Measurements from ENCODE around the gene SLFN12L. TPM values are rescaled to one million over a fixed set of nuclear protein-coding genes. Genes with fewer than 3 reads are reported as not detected.
"Not testable (repeated sequence)": the region's sequence is repeated elsewhere in the genome, so short reads cannot be mapped to it uniquely, and the experiment has no call there.

Gene SLFN12L
- total RNA-seq, 3 donors from 2014 or later: 2.9 to 3.5 (median 3.3) TPM

DNA sequence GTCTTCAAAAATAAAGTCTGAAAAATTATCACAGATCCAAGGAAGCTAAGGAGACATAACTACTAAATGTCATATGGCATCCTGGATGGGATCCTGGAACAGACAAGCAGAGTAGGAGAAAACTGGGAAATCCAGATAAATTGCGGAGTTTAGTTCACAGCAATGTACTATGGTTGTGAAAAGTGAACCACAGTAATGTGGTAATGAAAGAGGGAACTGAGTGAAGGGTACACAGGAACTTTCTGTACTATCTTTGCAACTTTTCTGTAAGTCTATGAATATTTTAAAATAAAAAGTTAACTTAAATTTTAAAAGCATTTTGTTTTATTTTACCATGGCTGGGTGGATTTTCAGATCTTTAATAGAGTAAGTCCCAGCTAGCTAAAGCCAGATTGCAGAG, 16.3 kb downstream of the SLFN12L start:
- no peak for TF ChIP-seq POLR2A (IDR thresholded peaks at IDR 0.05)
- TF ChIP-seq, protein P1, sequence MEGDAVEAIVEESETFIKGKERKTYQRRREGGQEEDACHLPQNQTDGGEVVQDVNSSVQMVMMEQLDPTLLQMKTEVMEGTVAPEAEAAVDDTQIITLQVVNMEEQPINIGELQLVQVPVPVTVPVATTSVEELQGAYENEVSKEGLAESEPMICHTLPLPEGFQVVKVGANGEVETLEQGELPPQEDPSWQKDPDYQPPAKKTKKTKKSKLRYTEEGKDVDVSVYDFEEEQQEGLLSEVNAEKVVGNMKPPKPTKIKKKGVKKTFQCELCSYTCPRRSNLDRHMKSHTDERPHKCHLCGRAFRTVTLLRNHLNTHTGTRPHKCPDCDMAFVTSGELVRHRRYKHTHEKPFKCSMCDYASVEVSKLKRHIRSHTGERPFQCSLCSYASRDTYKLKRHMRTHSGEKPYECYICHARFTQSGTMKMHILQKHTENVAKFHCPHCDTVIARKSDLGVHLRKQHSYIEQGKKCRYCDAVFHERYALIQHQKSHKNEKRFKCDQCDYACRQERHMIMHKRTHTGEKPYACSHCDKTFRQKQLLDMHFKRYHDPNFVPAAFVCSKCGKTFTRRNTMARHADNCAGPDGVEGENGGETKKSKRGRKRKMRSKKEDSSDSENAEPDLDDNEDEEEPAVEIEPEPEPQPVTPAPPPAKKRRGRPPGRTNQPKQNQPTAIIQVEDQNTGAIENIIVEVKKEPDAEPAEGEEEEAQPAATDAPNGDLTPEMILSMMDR (IDR thresholded peaks at IDR 0.05): no peak
- no peak for TF ChIP-seq POLR2AphosphoS5 (IDR thresholded peaks at IDR 0.05)
- DNase-seq (ENCODE audit: low spot score in 2 of 2): no peak
- no peaks in the 10 kb centered on the region for H3K36me3 ChIP-seq
- intact Hi-C loops (cut with DNase I; ENCODE audit: low total_unique reads): no loop called here
- H3K27ac ChIP-seq: no peak overlapping the region
- H3K4me3 ChIP-seq: no peak overlapping the region
- peaks cover 0 to 2% of the 10 kb centered on the region in 2 donors for H3K27me3 ChIP-seq
- H3K9me3 ChIP-seq: no peaks in the 10 kb centered on the region
- H3K4me1 ChIP-seq: no peaks in the 10 kb centered on the region

DNA sequence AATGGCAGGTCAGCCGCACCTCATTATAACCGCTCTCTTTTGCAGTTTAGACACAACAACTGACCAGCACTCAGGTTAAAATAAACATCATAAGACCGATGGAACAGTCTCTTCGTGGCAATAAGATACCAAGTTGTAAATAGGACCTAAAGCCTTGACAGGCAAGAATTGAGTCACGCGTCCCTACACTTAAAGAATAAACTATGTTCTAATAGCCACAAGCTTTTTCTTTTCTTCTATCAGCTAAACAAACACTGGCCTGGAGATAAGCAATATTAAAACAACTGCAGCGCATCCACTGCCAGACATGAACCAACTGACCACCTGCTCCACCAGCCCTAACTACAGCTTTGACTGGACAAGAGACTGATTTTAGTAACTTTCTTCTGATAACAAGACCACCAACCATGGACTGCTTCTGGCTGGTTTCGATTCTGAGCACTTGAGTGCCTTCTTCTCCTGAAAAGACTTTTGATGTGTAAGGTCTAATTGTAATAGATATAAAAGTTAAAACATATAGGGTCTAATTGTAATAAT, 17.5 kb downstream of the SLFN12L start:
- H3K27me3 ChIP-seq: peaks cover 0 to 7% of the 10 kb centered on the region in 2 donors
- intact Hi-C loops (cut with DNase I; ENCODE audit: low total_unique reads): no loop called here
- no peaks in the 10 kb centered on the region for H3K36me3 ChIP-seq
- TF ChIP-seq, protein P1 (IDR thresholded peaks at IDR 0.05): no peak
- no peak for TF ChIP-seq POLR2A (IDR thresholded peaks at IDR 0.05)
- TF ChIP-seq POLR2AphosphoS5 (IDR thresholded peaks at IDR 0.05): no peak
- H3K4me3 ChIP-seq: no peak overlapping the region
- no peak overlapping the region for H3K27ac ChIP-seq
- H3K9me3 ChIP-seq: no peaks in the 10 kb centered on the region
- H3K4me1 ChIP-seq: no peaks in the 10 kb centered on the region
- DNase-seq (ENCODE audit: low spot score in 2 of 2): no peak

- peaks cover 0 to 7% of the 10 kb centered on the region in 2 donors for H3K27me3 ChIP-seq
- H3K4me1 ChIP-seq: no peaks in the 10 kb centered on the region
- H3K4me3 ChIP-seq: no peak overlapping the region
- TF ChIP-seq, protein P1 (IDR thresholded peaks at IDR 0.05): no peak
- TF ChIP-seq POLR2A (IDR thresholded peaks at IDR 0.05): no peak
- no peak for TF ChIP-seq POLR2AphosphoS5 (IDR thresholded peaks at IDR 0.05)
- no peak overlapping the region for H3K27ac ChIP-seq
- no peaks in the 10 kb centered on the region for H3K36me3 ChIP-seq
- no peaks in the 10 kb centered on the region for H3K9me3 ChIP-seq
- DNase-seq (ENCODE audit: low spot score in 2 of 2): no peak
- intact Hi-C loops (cut with DNase I; ENCODE audit: low total_unique reads): no loop called here
These were observed 18.0 kb downstream of the SLFN12L start for GRCh38 chr17:35519439-35519838.

GRCh38 chr17:35518431-35518830, 19.0 kb downstream of the SLFN12L start:
- not testable (repeated sequence) for H3K27ac ChIP-seq

GRCh38 chr17:35515027-35515426, 22.5 kb downstream of the SLFN12L start:
- H3K36me3 ChIP-seq: no peaks in the 10 kb centered on the region
- intact Hi-C loops (cut with DNase I; ENCODE audit: low total_unique reads): no loop called here
- H3K27ac ChIP-seq: no peak overlapping the region
- H3K27me3 ChIP-seq: peaks cover 0 to 7% of the 10 kb centered on the region in 2 donors
- no peak for DNase-seq (ENCODE audit: low spot score in 2 of 2)
- H3K4me1 ChIP-seq: no peaks in the 10 kb centered on the region
- no peaks in the 10 kb centered on the region for H3K9me3 ChIP-seq
- TF ChIP-seq POLR2AphosphoS5 (IDR thresholded peaks at IDR 0.05) (no peak), POLR2A (IDR thresholded peaks at IDR 0.05) (no peak)
- TF ChIP-seq, protein P1 (IDR thresholded peaks at IDR 0.05): no peak
- no peak overlapping the region for H3K4me3 ChIP-seq

More at GRCh38 chr17:35518431-35518830, 19.0 kb downstream of the SLFN12L start:
- H3K9me3 ChIP-seq; intact Hi-C loops (cut with DNase I; ENCODE audit: low total_unique reads); H3K36me3 ChIP-seq; DNase-seq (ENCODE audit: low spot score in 2 of 2); H3K4me1 ChIP-seq; H3K4me3 ChIP-seq; H3K27me3 ChIP-seq: not testable (repeated sequence)

GRCh38 chr17:35514564-35514963, 22.9 kb downstream of the SLFN12L start:
- Histone ChIP-seq H3K4me3 (no peak overlapping the region), H3K36me3 (no peaks in the 10 kb centered on the region), H3K27ac (no peak overlapping the region), H3K4me1 (no peaks in the 10 kb centered on the region), H3K27me3 (peaks cover 0 to 7% of the 10 kb centered on the region in 2 donors), H3K9me3 (no peaks in the 10 kb centered on the region)
- DNase-seq (ENCODE audit: low spot score in 2 of 2): no peak
- TF ChIP-seq POLR2A (IDR thresholded peaks at IDR 0.05) (no peak), POLR2AphosphoS5 (IDR thresholded peaks at IDR 0.05) (no peak)
- TF ChIP-seq, protein P1 (IDR thresholded peaks at IDR 0.05): no peak
- intact Hi-C loops (cut with DNase I; ENCODE audit: low total_unique reads): no loop called here

Data from breast epithelium (tissue), 4 donors.